Kasumi-1 (cell line): ENCODE results near the gene GRAPL.
"Not testable (repeated sequence)": the region's sequence is repeated elsewhere in the genome, so short reads cannot be mapped to it uniquely, and the experiment has no call there.

Experiments used
- DNase-seq, 2 experiments: peaks; one replicate each; lab custom pipeline; 2025; lab: John Stamatoyannopoulos, UW

Gene GRAPL

GRCh38 chr17:19127148-19127980 is at the start of gene GRAPL:
GRAPL (plus strand) TSS chr17:19127589; CDS start chr17:19127620, 31 bp downstream.
- DNase-seq: not testable (repeated sequence)

DNA sequence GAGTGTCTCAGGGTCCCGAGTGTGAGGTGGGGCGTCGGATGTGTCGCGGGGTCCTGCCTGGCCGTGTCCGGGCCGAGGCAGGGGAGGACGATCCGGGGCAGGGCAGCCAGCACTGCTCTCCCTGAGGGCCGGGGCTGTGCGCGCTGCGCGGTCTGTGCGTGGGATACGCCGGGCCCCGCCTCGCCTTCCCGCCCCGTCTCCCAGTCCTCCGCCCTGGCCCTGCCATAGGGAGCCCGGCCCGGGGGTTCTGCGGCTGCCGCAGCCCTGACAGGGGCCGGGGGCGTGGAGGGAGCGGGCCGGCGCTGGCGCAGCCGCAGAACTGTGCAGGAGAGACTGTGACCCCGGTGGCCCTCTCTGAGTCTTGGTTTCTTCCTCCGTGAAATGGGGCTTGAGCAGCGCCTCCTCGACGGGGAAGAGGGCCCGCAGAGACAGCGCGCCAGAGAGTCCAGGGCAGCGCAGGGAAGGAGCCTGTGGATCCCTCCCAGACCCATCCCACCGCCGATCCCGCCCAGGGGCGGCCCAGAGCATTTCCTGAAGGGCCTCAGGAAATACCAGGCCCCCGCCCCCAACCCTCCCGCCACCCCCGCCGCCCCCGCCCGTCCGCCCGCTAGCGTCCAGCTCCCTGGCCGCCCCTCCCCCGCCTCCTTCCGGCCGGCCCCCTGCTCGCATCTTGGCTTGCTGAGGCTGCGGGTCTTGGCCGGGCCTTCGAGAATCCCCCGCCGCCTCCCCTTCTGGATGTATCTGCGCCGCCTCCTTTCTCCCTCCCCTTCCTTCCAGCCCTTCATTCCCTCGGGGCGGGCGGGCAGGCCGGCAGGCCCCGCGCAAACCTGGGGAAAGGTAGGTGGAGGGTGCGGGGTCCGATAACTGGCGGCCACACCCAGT is 38.3 kb upstream of the GRAPL start:
- not testable (repeated sequence) for DNase-seq

DNA sequence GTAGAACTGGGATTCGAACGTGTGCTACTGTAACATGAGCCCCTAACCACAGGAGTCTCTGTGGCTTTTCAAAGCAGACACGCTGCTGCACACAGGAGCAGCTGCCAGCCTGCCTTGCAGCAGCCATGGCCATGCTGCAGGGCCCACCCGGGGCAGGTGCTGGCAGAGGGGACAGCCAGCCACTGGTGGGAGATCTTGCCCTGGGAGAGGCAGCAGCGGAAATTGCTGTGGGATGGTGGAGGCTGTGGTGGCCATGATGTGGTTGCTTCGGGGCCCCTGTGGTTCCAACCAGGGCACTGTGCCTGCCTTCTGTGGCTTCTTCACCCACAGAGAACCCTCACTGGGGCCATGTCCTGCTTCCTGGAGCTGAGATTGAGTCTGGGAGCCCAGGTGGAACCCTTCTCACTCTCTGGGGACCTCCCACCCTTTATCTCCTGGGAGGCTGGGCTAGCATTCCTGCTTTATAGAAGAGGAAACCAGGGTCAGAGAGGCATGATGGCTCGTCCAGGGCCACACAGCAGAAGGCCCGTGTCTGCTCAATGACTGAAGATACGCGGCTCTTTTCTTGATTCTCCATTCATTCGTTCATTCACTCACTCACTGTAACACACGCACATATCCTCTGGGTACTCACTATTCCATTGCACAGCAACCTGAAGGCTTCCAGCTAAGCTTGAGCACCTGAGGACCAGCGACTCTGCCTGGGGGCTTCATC is 37.2 kb upstream of the GRAPL start:
- DNase-seq: not testable (repeated sequence)

DNA sequence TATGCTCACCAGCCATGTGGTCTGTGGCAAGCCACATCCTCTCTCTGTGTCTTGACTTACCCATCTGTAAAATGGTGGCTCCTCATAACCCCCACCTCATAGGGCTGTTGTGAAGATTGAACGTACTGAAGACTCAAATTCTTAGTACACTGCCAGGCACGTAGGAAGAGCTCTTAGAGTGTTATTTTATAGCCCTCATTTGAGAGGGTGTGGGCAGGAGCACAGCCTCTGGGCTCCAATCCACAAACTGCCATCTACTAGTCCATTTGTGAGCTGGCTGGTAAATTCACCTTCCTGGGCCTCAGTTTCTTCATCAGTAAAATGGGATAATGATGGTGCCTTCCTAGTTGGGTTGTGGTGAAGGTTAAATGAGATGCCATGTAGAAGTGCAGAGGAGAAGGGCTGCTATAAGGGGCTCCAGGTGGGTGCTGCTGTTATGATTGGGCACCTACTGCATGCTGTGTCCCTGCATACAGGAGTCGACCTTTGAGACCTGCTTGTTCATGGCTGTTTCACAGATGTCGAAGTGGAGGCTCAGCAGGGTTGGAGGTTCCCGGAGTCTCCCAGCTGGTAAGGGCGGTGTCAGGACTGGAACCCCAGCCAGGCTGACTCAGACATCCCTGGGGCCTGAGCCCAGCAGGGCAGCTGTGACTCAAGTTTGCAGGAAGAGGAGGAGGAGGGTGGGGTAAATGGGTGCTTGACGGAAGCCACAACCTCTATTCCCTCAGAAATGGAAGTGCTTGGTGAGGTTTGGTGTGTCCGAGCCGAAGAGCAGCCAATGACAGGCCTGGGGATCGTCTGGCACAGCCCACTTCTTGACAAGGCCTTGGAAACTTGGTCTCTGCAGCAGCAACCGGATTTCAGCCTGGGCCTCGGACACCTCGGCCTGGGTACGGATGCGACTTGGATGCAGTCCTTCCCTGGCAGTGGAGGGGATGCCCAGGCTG is 34.4 kb upstream of the GRAPL start:
- DNase-seq: not testable (repeated sequence)

DNA sequence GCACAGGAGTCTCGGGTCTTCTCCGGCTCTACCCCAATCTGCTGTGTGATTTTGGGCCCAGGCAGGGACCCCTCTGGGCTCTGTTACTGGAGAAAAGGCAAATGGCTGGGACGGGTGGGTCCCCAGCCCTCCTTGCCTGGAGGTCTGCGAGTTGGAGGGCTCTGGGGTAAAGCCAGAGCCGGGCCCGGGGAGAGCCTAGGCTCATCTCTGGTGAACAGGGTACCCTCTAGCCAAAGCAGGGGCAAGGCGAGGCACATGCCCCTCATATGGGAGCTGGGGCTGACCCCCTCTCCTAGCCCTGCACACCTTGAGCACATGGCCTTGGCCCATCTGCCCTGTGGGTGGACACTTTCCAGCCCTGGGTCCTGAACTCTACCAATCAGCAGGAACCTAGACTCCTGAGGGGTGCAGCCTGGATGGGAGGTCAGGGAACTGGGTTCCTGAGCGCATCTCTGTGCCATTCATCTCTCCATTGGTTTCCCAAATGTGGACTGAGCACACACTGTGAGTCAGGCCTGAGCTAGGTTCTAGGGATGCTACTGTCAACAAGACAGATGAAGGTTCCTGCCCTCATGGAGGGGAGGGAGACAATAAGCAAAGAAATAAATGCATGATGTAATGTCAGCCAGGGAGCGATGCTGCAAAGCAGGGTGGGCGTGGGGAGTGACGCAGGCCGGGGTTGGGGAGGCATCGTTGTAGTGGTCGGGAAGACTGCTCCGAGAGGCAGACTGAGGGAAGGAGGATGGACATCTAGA is 33.5 kb upstream of the GRAPL start:
- DNase-seq: not testable (repeated sequence)

DNA sequence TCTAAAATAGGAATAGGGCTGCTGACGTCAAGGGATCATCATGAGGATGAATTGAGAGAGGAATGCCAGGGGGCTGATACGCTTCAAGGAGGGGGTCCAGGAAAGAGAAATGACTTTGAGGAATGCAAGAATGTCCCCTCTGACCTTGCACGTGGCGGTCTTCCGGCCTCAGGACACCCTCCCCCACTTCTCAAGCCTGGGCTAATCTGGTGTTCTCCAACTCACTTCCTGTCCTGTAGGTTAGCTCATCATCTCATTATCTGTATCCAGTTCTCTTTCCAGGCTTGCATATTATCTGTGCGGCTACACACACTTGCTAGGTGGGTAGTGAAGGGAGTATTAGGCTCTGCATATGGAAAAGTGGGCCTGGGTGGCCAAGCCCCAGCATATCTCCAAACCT is 18.9 kb upstream of the GRAPL start:
- DNase-seq: not testable (repeated sequence)

GRCh38 chr17:19110189-19111097 is 16.9 kb upstream of the GRAPL start:
- not testable (repeated sequence) for DNase-seq

DNA sequence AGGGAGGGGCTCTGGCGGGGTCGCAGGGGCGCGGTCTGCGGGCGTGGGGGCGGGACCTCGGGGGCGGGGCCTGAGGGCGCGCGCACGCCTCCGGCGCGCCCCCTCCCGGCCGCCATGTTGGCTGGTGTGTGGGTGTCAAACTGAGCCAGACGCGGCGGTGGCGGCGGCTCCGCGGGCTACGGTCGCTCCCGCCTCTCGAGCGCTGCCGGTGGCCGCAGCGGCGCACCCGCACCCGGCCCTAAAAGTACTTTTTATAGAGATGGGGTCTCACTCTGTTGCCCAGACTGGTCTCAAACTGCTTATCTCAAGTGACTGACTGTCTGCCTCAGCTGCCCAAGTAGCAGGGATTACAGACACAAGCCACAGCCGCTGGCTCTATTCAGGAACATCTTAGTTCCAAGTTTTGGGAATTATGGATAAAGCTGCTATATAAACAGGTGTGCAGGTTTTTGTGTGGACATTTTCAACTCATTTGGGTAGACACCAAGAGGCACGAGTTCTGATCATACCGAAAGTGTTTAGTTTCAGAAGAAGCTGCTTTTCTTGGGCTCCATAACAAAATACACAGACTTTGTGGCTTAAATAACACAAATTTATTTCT is 16.2 kb upstream of the GRAPL start:
- not testable (repeated sequence) for DNase-seq

- not testable (repeated sequence) for DNase-seq
Measured at GRCh38 chr17:19111801-19112458, 15.5 kb upstream of the GRAPL start.

DNA sequence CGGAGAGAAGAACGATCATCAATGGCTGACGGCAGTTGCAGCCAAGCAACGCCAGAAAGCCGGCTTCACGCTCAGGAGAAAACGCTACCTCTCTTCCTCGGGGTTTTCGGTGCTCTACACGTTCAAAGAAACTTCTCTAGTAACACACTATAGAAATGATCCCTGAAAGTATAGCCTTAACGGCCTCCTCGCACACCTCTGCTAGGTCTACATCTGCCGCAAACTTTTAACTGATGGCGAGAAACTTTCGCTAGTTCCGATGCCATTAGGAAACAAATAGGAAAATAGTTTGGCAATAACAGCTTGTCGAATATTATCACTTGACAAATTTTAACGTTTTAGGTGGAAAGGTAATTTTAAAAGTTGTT is 14.9 kb upstream of the GRAPL start:
- DNase-seq: not testable (repeated sequence)

- DNase-seq: not testable (repeated sequence)
Measured at GRCh38 chr17:19118695-19119094, 8.7 kb upstream of the GRAPL start.

- not testable (repeated sequence) for DNase-seq
Measured at GRCh38 chr17:19125289-19125688, 2.1 kb upstream of the GRAPL start.

GRCh38 chr17:19129500-19129899 is 2.1 kb downstream of the GRAPL start:
- DNase-seq: not testable (repeated sequence)

DNA sequence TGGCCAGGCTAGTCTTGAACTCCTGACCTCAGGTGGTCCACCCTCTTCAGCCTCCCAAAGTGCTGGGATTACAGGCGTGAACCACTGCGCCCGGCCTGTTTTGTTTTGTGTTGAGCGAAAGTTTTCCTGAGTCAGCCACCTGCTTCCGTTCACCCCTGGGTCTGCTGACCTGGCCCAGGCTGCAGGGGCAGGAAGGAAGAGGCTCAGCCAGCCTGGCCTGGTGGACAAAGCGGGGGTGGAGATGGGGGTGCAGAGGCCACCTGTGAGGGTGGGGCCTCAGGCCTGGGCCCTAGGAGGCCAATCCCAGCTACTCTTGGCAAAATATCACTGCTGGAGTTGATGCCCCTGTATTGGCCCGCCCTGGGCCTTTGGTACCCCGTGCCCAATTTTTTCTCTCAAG is 3.7 kb downstream of the GRAPL start:
- not testable (repeated sequence) for DNase-seq

DNA sequence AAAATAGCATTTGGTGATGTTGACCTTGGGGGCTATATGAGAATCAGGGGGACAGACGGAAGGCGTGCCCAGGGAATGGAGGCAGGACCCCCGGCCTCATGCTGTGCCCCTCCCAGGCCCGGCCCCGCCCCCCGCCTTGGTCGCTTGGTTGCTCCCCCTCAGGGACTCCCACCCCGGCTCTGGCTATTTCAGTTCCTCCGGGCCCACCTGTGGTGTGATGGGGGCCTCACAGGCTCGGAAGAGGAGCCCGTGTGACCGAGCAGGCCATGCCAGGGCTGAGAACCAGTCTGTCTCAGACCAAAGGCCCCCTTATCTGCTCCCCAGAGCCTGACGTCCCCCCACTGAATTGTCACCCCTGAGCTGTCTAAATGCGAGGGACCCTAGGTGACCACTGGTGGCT is 4.4 kb downstream of the GRAPL start:
- not testable (repeated sequence) for DNase-seq

GRCh38 chr17:19133793-19134192 is 6.4 kb downstream of the GRAPL start:
- not testable (repeated sequence) for DNase-seq

DNA sequence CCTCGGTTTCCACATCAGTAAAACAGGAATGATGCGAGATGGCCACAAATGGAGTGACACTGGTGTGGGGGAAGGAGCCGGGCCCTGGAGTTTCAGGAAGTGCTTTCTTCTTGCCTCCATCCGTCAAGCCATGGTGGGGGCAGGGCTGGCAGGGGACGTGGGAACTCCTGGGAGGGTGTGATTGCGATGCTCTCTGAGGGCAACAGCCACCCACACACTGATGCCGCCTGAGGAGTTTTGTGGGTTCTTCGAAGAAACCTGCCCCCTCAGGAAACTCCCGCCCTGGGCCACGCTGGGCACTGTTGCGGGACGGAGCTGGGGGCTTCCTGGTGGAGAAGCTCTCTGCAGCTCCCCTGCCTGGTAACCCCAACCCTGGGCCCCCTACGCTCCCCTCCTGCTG is 8.0 kb downstream of the GRAPL start:
- DNase-seq: not testable (repeated sequence)

DNA sequence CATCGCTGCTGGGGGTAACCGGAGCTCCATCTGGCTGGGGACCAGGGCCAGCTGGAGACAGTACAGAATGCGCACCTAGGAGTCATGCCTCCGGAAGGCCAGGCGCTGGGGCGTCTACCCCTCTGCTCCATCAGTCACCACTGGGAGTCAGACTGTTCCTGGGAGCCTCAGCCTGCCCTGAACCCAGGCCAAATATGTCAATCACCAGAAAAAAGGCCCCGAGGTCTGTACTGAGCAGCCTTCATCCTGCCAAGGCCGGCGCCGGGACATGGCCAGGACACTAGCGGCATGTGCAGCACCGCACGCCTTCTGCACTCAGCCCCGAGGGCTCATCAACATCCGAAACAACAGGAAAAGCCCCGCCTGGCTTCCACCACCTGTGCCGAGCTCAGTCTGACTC is 8.7 kb downstream of the GRAPL start:
- not testable (repeated sequence) for DNase-seq
